CD14-positive monocyte (primary cell): ENCODE results near the gene SLC9A9. TPM values are rescaled to one million over a fixed set of nuclear protein-coding genes. Genes with fewer than 3 reads are reported as not detected.

Source experiments
- DNase-seq, 3 donors: peaks; one replicate each; pipeline ENCODE4 v3.0.0-alpha.2; 2011 to 2022
- H2AFZ ChIP-seq: 2 replicates; pipeline ENCODE4 v1.6.0; 2012; ENCODE audit warnings: mild to moderate bottlenecking, low read depth, low read length, inconsistent platforms; ENCODE audit not compliant: insufficient read depth, poor library complexity, severe bottlenecking
- H3K27ac ChIP-seq, 2 donors: 1 replicate in 1 of 2; 2 replicates in 1 of 2; pipeline ENCODE4 v1.5.1; 2012 to 2013; ENCODE audit warnings: low read length in 2 of 2, control low read depth in 1 of 2, inconsistent platforms in 1 of 2, low read depth in 1 of 2, mild to moderate bottlenecking in 1 of 2
- H3K27me3 ChIP-seq, 2 donors: one replicate each; pipeline versions ENCODE4 v1.6.0 to v1.6.1; 2011 to 2013; ENCODE audit warnings: low read length in 2 of 2; ENCODE audit not compliant: control insufficient read depth in 2 of 2, insufficient read depth in 2 of 2
- H3K36me3 ChIP-seq, 2 donors: replicated peaks in 1 of 2; 1 replicate in 1 of 2; 2 replicates in 1 of 2; pipeline versions ENCODE4 v1.5.1 to v1.6.1; 2012 to 2013; ENCODE audit warnings: low read length in 2 of 2, control low read depth in 1 of 2, inconsistent platforms in 1 of 2, mild to moderate bottlenecking in 1 of 2; ENCODE audit not compliant: insufficient read depth in 2 of 2, control insufficient read depth in 1 of 2
- H3K4me1 ChIP-seq, 2 donors: 1 replicate in 1 of 2; 2 replicates in 1 of 2; pipeline versions ENCODE4 v1.5.1 to v1.6.1; 2012 to 2013; ENCODE audit warnings: low read length in 2 of 2, control low read depth in 1 of 2, inconsistent platforms in 1 of 2, mild to moderate bottlenecking in 1 of 2, moderate library complexity in 1 of 2; ENCODE audit not compliant: insufficient read depth in 2 of 2, control insufficient read depth in 1 of 2
- H3K4me2 ChIP-seq: replicated peaks from 2 replicates; pipeline ENCODE3; 2012; ENCODE audit warnings: low read length, moderate library complexity, mild to moderate bottlenecking; ENCODE audit not compliant: poor library complexity, severe bottlenecking; ENCODE audit errors: extremely low read depth
- H3K4me3 ChIP-seq, 3 experiments: fragments of 200-600 bp in 1 of 3; sonication (generic) in 1 of 3; replicated peaks in 1 of 3; 1 replicate in 2 of 3; 2 replicates in 1 of 3; pipeline ENCODE4 v1.5.1; 2011 to 2013; ENCODE audit warnings: low read length in 3 of 3, mild to moderate bottlenecking in 3 of 3, control low read depth in 2 of 3, low read depth in 2 of 3, inconsistent platforms in 1 of 3, moderate library complexity in 1 of 3
- H3K79me2 ChIP-seq: 2 replicates; pipeline ENCODE4 v1.6.0; 2012; ENCODE audit warnings: mild to moderate bottlenecking, control low read depth, inconsistent platforms, low read length, moderate library complexity; ENCODE audit not compliant: insufficient read depth
- H3K9ac ChIP-seq: 2 replicates; pipeline ENCODE4 v1.6.0; 2017; ENCODE audit warnings: low read length, mild to moderate bottlenecking; ENCODE audit not compliant: insufficient read depth, poor library complexity, severe bottlenecking
- H3K9me3 ChIP-seq, 2 donors: replicated peaks in 1 of 2; 1 replicate in 1 of 2; 2 replicates in 1 of 2; pipeline versions ENCODE4 v1.5.1 to v1.6.1; 2012 to 2013; ENCODE audit warnings: low read length in 2 of 2, control low read depth in 1 of 2; ENCODE audit not compliant: control insufficient read depth in 1 of 2, insufficient read depth in 1 of 2
- H4K20me1 ChIP-seq: 2 replicates; pipeline ENCODE4 v1.6.0; 2012; ENCODE audit warnings: mild to moderate bottlenecking, low read length, control low read depth, moderate library complexity; ENCODE audit not compliant: insufficient read depth
- H3K27ac Mint-ChIP-seq, 7 donors: one replicate each; pipeline ENCODE4 v1.8.0; 2020; ENCODE audit warnings: mild to moderate bottlenecking in 7 of 7, mixed read lengths in 7 of 7, moderate library complexity in 6 of 7, inconsistent platforms in 2 of 7
- H3K27me3 Mint-ChIP-seq, 3 donors: one replicate each; pipeline ENCODE4 v1.8.0; 2021 to 2022; ENCODE audit warnings: low read depth in 3 of 3, mild to moderate bottlenecking in 3 of 3, mixed read lengths in 3 of 3, moderate library complexity in 3 of 3, inconsistent platforms in 1 of 3
- H3K36me3 Mint-ChIP-seq, 2 donors: one replicate each; pipeline ENCODE4 v1.8.0; 2020; ENCODE audit warnings: mixed read lengths in 2 of 2, inconsistent platforms in 1 of 2, mild to moderate bottlenecking in 1 of 2
- H3K4me1 Mint-ChIP-seq: one replicate; pipeline ENCODE4 v1.8.0; 2020; ENCODE audit warnings: mild to moderate bottlenecking, mixed read lengths
- H3K4me3 Mint-ChIP-seq, 2 donors: one replicate each; pipeline ENCODE4 v1.8.0; 2020; ENCODE audit warnings: mild to moderate bottlenecking in 2 of 2, mixed read lengths in 2 of 2, moderate library complexity in 1 of 2
- H3K9me3 Mint-ChIP-seq, 7 donors: one replicate each; pipeline ENCODE4 v1.8.0; 2020 to 2022; ENCODE audit warnings: mixed read lengths in 7 of 7, mild to moderate bottlenecking in 6 of 7, moderate library complexity in 6 of 7, inconsistent platforms in 2 of 7
- CTCF ChIP-seq: fragments of 200-600 bp; IDR thresholded peaks from one replicate; pipeline ENCODE4 v1.8.0; 2022; ENCODE audit warnings: antibody characterized with exemption, mild to moderate bottlenecking
- WGBS: methylation state at CpG from one replicate; pipeline ENCODE4 v1.1.5; 2013; ENCODE audit warnings: missing lambda C conversion rate; ENCODE audit not compliant: insufficient coverage; 5-methylcytosine and 5-hydroxymethylcytosine counted together
- intact Hi-C, 2 donors: fragments of 100-400 bp; cut with micrococcal nuclease; formaldehyde crosslinking; loops; one replicate each; pipeline versions ENCODE4 v1.15.0 to v1.15.1; 2023
- polyA plus RNA-seq, 3 donors: library from polyadenylated mRNA; depleted of rRNA in 1 of 3; unstranded in 2 of 3; stranded (reverse) in 1 of 3; fragments of 300-500 nt in 2 of 3; fragments of >200 nt in 1 of 3; fragmentation: Illumina TruSeq in 2 of 3; gene quantifications; 1 replicate in 2 of 3; 2 replicates in 1 of 3; pipeline ENCODE4 v1.2.3, GENCODE V29; 2012 to 2021

SLC9A9 gene
- polyA plus RNA-seq, 3 donors, result 14.1 to 32.8 (median 27.0) TPM

GRCh38 chr3:143235614-143236204, 612.6 kb downstream of the SLC9A9 start:
- Histone ChIP-seq H3K9me3 (no peaks in the 10 kb centered on the region), H3K79me2 (no peaks in the 10 kb centered on the region), H3K9ac (no peak overlapping the region), H3K27me3 (no peaks in the 10 kb centered on the region), H3K36me3 (no peaks in the 10 kb centered on the region), H3K4me2 (no peak overlapping the region), H3K4me3 (no peak overlapping the region), H2AFZ (no peak overlapping the region), H3K27ac (no peak overlapping the region), H3K4me1 (peaks cover 4 to 7% of the 10 kb centered on the region in 2 donors), H4K20me1 (no peaks in the 10 kb centered on the region)
- peaks cover 0 to 5% (median 2%) of the 10 kb centered on the region in 7 donors for H3K9me3 Mint-ChIP-seq
- H3K36me3 Mint-ChIP-seq, result no peaks in the 10 kb centered on the region
- no peak overlapping the region for H3K4me3 Mint-ChIP-seq
- no peaks in the 10 kb centered on the region for H3K27me3 Mint-ChIP-seq
- intact Hi-C loops, result no loop called here
- DNase-seq, result no peak
- TF ChIP-seq CTCF, result no peak
- no CpG with 5 or more reads among the region's 3 CpGs for WGBS
- no peak overlapping the region for H3K27ac Mint-ChIP-seq
- peaks cover 12% of the 10 kb centered on the region for H3K4me1 Mint-ChIP-seq

GRCh38 chr3:143234526-143234925, 613.7 kb downstream of the SLC9A9 start:
- Histone ChIP-seq H3K4me1 (peaks cover 4 to 7% of the 10 kb centered on the region in 2 donors), H3K79me2 (no peaks in the 10 kb centered on the region), H3K9ac (no peak overlapping the region), H2AFZ (no peak overlapping the region), H4K20me1 (no peaks in the 10 kb centered on the region), H3K4me2 (no peak overlapping the region), H3K27ac (no peak overlapping the region), H3K9me3 (no peaks in the 10 kb centered on the region), H3K27me3 (no peaks in the 10 kb centered on the region), H3K36me3 (no peaks in the 10 kb centered on the region), H3K4me3 (no peak overlapping the region)
- peaks cover 0 to 5% (median 2%) of the 10 kb centered on the region in 7 donors for H3K9me3 Mint-ChIP-seq
- no peaks in the 10 kb centered on the region for H3K36me3 Mint-ChIP-seq
- H3K4me1 Mint-ChIP-seq, result peaks cover 12% of the 10 kb centered on the region
- no peak overlapping the region for H3K4me3 Mint-ChIP-seq
- H3K27me3 Mint-ChIP-seq, result no peaks in the 10 kb centered on the region
- DNase-seq, result no peak
- no peak for TF ChIP-seq CTCF
- H3K27ac Mint-ChIP-seq, result no peak overlapping the region
- intact Hi-C loops, result no loop called here
- WGBS, result no CpG with 5 or more reads among the region's 1 CpG
